ENCODE measurements around the gene EFNA1.
A peak's percentile ranks its signal among the peaks of the same experiment; 100 is the strongest.

EFNA1 gene

DNA sequence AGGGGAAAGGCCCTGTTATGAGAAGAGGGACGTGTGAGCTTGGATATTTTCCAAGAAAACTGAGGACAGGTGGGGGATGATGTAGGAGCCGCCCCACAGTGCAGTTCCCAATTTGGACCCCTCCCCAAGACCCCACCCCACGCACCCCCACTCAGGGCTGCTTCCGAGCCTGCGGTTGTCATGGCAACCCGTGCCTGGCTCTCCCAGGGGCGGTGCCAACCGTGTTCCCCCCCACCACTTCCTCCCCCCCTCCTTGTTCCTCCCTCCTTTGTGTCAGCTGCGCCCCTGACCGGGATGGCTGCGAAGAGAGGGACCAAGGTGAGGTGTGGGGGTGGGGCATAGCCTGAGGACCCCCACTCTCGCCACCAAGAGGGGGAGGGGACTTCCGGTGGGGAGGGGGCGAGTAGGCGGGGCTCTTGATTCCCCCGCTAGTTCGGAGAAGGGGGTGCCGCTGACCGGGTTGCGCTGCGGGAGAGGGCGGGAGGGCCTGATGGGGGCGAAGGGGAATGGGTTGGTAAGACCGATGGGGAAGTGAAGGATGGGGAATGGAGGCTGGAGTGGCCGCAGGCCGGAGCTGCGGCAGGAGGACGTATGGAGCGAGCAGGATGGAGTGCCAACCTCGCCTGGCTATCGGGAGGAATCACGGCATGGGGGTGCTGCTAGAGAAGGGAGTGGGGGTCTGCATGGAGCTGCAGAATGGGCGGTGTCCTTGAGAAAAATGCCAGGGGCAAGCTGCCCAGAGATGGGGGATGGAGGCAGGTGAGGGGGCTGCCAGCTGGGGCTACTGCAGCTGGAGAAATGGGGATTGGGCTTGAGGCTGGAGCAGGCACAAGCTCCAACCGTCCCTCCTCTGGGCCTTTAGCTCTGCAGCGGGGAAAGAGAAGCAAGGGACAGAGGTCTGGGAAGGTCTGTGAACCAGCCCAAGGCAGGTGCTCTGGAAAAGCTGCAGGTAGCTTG, 46.9 kb downstream of the EFNA1 start:
- TF ChIP-seq SUZ12 (IDR thresholded peaks at IDR 0.05; ENCODE audit: extremely low read depth, insufficient read depth, insufficient read length) (no peak), YY1 (IDR thresholded peaks at IDR 0.05; ENCODE audit: insufficient read depth, insufficient read length) (no peak), ZNF274 (IDR thresholded peaks at IDR 0.05; ENCODE audit: low read depth, low read length) (no peak)
- peaks cover 8% of the 10 kb centered on the region for H3K27me3 ChIP-seq (ENCODE audit: insufficient read depth, insufficient read length)
- H3K36me3 ChIP-seq (ENCODE audit: insufficient read depth, insufficient read length, low read length): peaks cover 52% of the 10 kb centered on the region
- H3K9me3 ChIP-seq (ENCODE audit: insufficient read depth, low read length): no peaks in the 10 kb centered on the region
- H3K4me3 ChIP-seq (ENCODE audit: insufficient read length, low read depth): peak overlapping the region; percentile 91
- H3K9ac ChIP-seq (ENCODE audit: insufficient read length, low read depth): peak overlapping the region; percentile 81
- peaks cover 13% of the 10 kb centered on the region for H3K4me1 ChIP-seq (ENCODE audit: insufficient read depth, insufficient read length)
- no peak for DNase-seq (ENCODE audit: low read depth, low spot score)

DNA sequence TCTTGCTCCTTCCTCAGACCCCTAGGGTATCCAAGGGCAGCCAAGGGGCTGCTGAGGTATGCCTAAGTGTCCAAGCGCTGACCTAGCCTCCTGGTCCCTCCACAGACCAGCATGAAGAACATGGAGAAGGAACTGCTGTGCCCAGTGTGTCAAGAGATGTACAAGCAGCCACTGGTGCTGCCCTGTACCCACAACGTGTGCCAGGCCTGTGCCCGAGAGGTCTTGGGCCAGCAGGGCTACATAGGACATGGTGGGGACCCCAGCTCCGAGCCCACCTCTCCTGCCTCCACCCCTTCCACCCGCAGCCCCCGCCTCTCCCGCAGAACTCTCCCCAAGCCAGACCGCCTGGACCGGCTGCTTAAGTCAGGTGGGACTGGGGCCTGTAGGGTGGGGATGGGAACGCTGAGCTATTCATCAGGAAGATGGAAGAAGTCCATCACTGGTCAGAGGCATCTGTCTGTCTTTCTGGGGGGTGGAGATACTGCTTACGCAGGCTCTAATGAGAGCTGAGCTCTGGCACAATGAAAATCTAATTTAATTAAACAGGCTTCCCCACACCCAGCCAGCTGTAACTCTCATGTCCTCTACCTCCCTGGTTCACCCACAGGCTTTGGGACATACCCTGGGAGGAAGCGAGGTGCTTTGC, 47.7 kb downstream of the EFNA1 start:
- H3K4me3 ChIP-seq (ENCODE audit: insufficient read length, low read depth): peak overlapping the region; percentile 91
- H3K9ac ChIP-seq (ENCODE audit: insufficient read length, low read depth): peak overlapping the region; percentile 81
- peaks cover 8% of the 10 kb centered on the region for H3K27me3 ChIP-seq (ENCODE audit: insufficient read depth, insufficient read length)
- TF ChIP-seq ZNF274 (IDR thresholded peaks at IDR 0.05; ENCODE audit: low read depth, low read length) (no peak), SUZ12 (IDR thresholded peaks at IDR 0.05; ENCODE audit: extremely low read depth, insufficient read depth, insufficient read length) (no peak), YY1 (IDR thresholded peaks at IDR 0.05; ENCODE audit: insufficient read depth, insufficient read length) (no peak)
- H3K4me1 ChIP-seq (ENCODE audit: insufficient read depth, insufficient read length): peaks cover 13% of the 10 kb centered on the region
- no peak for DNase-seq (ENCODE audit: low read depth, low spot score)
- peaks cover 49% of the 10 kb centered on the region for H3K36me3 ChIP-seq (ENCODE audit: insufficient read depth, insufficient read length, low read length)
- no peaks in the 10 kb centered on the region for H3K9me3 ChIP-seq (ENCODE audit: insufficient read depth, low read length)

DNA sequence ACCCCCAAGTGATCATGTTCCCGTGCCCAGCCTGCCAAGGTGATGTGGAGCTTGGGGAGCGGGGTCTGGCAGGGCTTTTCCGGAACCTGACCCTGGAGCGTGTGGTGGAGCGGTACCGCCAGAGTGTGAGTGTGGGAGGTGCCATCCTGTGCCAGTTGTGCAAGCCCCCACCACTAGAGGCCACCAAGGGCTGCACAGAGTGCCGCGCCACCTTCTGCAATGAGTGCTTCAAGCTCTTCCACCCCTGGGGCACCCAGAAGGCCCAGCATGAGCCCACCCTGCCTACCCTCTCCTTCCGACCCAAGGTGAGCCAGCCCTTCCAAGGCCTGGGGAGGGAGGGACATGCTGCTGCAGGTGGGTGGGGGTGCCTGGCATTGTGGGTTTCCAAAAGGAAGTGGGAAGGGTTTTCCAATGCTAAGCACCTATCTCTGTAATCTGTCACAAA, 48.3 kb downstream of the EFNA1 start:
- Histone ChIP-seq H3K27me3 (ENCODE audit: insufficient read depth, insufficient read length) (peaks cover 8% of the 10 kb centered on the region), H3K9me3 (ENCODE audit: insufficient read depth, low read length) (no peaks in the 10 kb centered on the region), H3K4me1 (ENCODE audit: insufficient read depth, insufficient read length) (peaks cover 13% of the 10 kb centered on the region), H3K4me3 (ENCODE audit: insufficient read length, low read depth) (no peak overlapping the region), H3K9ac (ENCODE audit: insufficient read length, low read depth) (no peak overlapping the region), H3K36me3 (ENCODE audit: insufficient read depth, insufficient read length, low read length) (peaks cover 44% of the 10 kb centered on the region)
- no peak for TF ChIP-seq ZNF274 (IDR thresholded peaks at IDR 0.05; ENCODE audit: low read depth, low read length)
- TF ChIP-seq YY1 (IDR thresholded peaks at IDR 0.05; ENCODE audit: insufficient read depth, insufficient read length): no peak
- no peak for TF ChIP-seq SUZ12 (IDR thresholded peaks at IDR 0.05; ENCODE audit: extremely low read depth, insufficient read depth, insufficient read length)
- no peak for DNase-seq (ENCODE audit: low read depth, low spot score)

DNA sequence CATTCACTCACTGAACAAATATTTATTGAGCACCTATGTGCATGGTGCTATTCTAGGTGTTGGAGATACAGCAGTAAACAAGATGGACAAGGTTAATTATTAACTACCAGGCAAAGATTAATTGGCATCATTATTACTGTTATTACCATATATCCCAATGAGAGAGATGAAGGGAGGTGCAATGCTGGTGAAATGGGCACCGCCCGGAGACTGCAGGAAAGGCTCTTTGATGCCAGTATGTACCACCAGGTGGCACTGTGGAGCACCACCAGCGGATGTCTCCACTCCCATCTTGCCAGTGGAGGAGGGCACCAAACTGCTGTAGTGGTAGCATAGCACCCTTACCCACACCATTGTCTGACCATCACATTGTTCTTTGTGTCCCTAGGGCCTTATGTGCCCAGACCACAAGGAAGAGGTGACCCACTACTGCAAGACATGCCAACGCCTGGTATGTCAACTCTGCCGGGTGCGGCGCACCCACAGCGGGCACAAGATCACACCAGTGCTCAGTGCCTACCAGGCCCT, 48.9 kb downstream of the EFNA1 start:
- H3K4me3 ChIP-seq (ENCODE audit: insufficient read length, low read depth): no peak overlapping the region
- peaks cover 8% of the 10 kb centered on the region for H3K27me3 ChIP-seq (ENCODE audit: insufficient read depth, insufficient read length)
- H3K36me3 ChIP-seq (ENCODE audit: insufficient read depth, insufficient read length, low read length): peaks cover 42% of the 10 kb centered on the region
- no peak for DNase-seq (ENCODE audit: low read depth, low spot score)
- no peak overlapping the region for H3K9ac ChIP-seq (ENCODE audit: insufficient read length, low read depth)
- TF ChIP-seq ZNF274 (IDR thresholded peaks at IDR 0.05; ENCODE audit: low read depth, low read length) (no peak), YY1 (IDR thresholded peaks at IDR 0.05; ENCODE audit: insufficient read depth, insufficient read length) (no peak), SUZ12 (IDR thresholded peaks at IDR 0.05; ENCODE audit: extremely low read depth, insufficient read depth, insufficient read length) (no peak)
- no peaks in the 10 kb centered on the region for H3K9me3 ChIP-seq (ENCODE audit: insufficient read depth, low read length)
- H3K4me1 ChIP-seq (ENCODE audit: insufficient read depth, insufficient read length): peaks cover 13% of the 10 kb centered on the region

DNA sequence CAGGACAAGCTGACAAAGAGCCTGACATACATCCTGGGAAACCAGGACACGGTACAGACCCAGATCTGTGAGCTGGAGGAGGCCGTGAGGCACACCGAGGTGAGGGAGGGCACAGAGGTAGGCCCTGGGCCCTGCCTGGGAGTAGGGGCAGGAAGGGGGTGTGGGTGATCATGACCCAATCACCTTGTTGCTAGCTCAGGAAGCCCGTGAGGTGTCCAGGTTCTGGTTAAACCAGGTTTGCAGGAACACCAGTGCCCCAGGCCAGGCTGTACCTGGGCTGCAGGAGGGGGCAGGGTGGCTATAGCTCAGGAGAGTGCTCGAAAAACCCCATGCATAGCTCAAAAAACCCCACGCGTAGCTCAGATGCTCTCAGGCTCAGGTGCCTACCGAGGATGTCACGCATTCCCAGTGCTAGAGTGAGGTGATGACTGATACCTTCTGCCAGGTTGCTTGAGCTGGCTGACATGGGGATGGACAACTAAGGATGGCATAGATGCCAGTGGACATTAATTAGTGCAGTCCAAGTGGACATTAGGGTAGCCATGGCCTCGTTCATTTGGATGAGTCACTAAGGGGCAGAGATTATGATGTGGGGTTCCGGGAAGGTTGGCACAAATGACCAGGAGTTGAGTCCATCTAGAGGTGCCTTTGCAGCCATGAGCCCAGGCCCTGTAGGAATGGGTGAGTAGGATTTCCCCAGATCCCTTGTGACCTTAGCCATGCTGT, 49.7 kb downstream of the EFNA1 start:
- Histone ChIP-seq H3K36me3 (ENCODE audit: insufficient read depth, insufficient read length, low read length) (peaks cover 42% of the 10 kb centered on the region), H3K4me1 (ENCODE audit: insufficient read depth, insufficient read length) (peaks cover 13% of the 10 kb centered on the region)
- DNase-seq (ENCODE audit: low read depth, low spot score): no peak

DNA sequence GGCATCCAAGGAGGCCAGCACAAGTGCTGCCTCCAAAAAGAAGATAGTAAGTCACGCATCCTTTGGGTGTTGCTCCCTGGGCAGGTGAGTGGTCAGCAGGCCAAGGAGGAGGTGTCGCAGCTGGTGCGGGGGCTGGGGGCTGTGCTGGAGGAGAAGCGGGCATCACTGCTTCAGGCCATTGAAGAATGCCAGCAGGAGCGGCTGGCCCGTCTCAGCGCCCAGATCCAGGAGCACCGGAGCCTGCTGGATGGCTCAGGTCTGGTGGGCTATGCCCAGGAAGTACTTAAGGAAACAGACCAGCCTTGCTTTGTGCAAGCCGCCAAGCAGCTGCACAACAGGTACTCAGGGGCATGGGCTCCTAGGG, 50.2 kb downstream of the EFNA1 start:
- no peak for DNase-seq (ENCODE audit: low read depth, low spot score)

More for the DNA sequence above, 49.7 kb downstream of the EFNA1 start:
- H3K4me3 ChIP-seq (ENCODE audit: insufficient read length, low read depth): no peak overlapping the region
- H3K27me3 ChIP-seq (ENCODE audit: insufficient read depth, insufficient read length): peaks cover 8% of the 10 kb centered on the region
- no peaks in the 10 kb centered on the region for H3K9me3 ChIP-seq (ENCODE audit: insufficient read depth, low read length)
- no peak overlapping the region for H3K9ac ChIP-seq (ENCODE audit: insufficient read length, low read depth)
- TF ChIP-seq ZNF274 (IDR thresholded peaks at IDR 0.05; ENCODE audit: low read depth, low read length) (no peak), YY1 (IDR thresholded peaks at IDR 0.05; ENCODE audit: insufficient read depth, insufficient read length) (no peak), SUZ12 (IDR thresholded peaks at IDR 0.05; ENCODE audit: extremely low read depth, insufficient read depth, insufficient read length) (no peak)

More for the DNA sequence above, 50.2 kb downstream of the EFNA1 start:
- H3K4me1 ChIP-seq (ENCODE audit: insufficient read depth, insufficient read length): peaks cover 13% of the 10 kb centered on the region
- H3K27me3 ChIP-seq (ENCODE audit: insufficient read depth, insufficient read length): peaks cover 8% of the 10 kb centered on the region
- no peaks in the 10 kb centered on the region for H3K9me3 ChIP-seq (ENCODE audit: insufficient read depth, low read length)
- no peak for TF ChIP-seq ZNF274 (IDR thresholded peaks at IDR 0.05; ENCODE audit: low read depth, low read length)
- TF ChIP-seq SUZ12 (IDR thresholded peaks at IDR 0.05; ENCODE audit: extremely low read depth, insufficient read depth, insufficient read length): no peak
- no peak for TF ChIP-seq YY1 (IDR thresholded peaks at IDR 0.05; ENCODE audit: insufficient read depth, insufficient read length)
- H3K4me3 ChIP-seq (ENCODE audit: insufficient read length, low read depth): no peak overlapping the region
- H3K36me3 ChIP-seq (ENCODE audit: insufficient read depth, insufficient read length, low read length): peaks cover 42% of the 10 kb centered on the region
- H3K9ac ChIP-seq (ENCODE audit: insufficient read length, low read depth): no peak overlapping the region
